Esophagus squamous epithelium (tissue), 5 donors: ENCODE results near the gene OR2AT4. TPM values are rescaled to one million over a fixed set of nuclear protein-coding genes. Genes with fewer than 3 reads are reported as not detected.
A peak's percentile ranks its signal among the peaks of the same experiment; 100 is the strongest.

Experiments
- DNase-seq: peaks from one replicate; lab custom pipeline; 2025; lab: John Stamatoyannopoulos, UW
- H3K27ac ChIP-seq, 4 donors: fragments of 200-600 bp; sonication (generic); one replicate each; pipeline ENCODE4 v1.5.1; 2016 to 2019; ENCODE audit warnings: mild to moderate bottlenecking in 1 of 4
- H3K27me3 ChIP-seq, 4 donors: fragments of 200-600 bp; sonication (generic); 1 replicate in 3 of 4; 2 replicates in 1 of 4; pipeline versions ENCODE4 v1.5.1 to v1.6.0; 2017 to 2021; ENCODE audit warnings: antibody characterized with exemption in 1 of 4
- H3K36me3 ChIP-seq, 3 donors: fragments of 200-600 bp; sonication (generic); one replicate each; pipeline ENCODE4 v1.5.1; 2016 to 2019
- H3K4me1 ChIP-seq, 3 donors: fragments of 200-600 bp; sonication (generic); one replicate each; pipeline ENCODE4 v1.5.1; 2017 to 2019
- H3K4me3 ChIP-seq, 4 donors: fragments of 200-600 bp; sonication (generic); 1 replicate in 3 of 4; 2 replicates in 1 of 4; pipeline ENCODE4 v1.5.1; 2016 to 2019; ENCODE audit warnings: mild to moderate bottlenecking in 2 of 4, moderate library complexity in 1 of 4
- H3K9me3 ChIP-seq, 3 donors: fragments of 200-600 bp; sonication (generic); one replicate each; pipeline ENCODE4 v1.5.1; 2016 to 2019
- CTCF ChIP-seq, 6 experiments: fragments of 450-650 bp in 4 of 6; fragments of 200-600 bp in 2 of 6; sonication (generic) in 2 of 6; IDR thresholded peaks; one replicate each; pipeline ENCODE4 v1.5.1; 2016 to 2019; ENCODE audit warnings: antibody characterized with exemption in 6 of 6, mild to moderate bottlenecking in 4 of 6, moderate library complexity in 4 of 6
- POLR2A ChIP-seq, 4 donors: fragments of 450-650 bp; IDR thresholded peaks; one replicate each; pipeline ENCODE4 v1.6.1; 2017; ENCODE audit warnings: antibody characterized with exemption in 4 of 4, mild to moderate bottlenecking in 4 of 4, moderate library complexity in 3 of 4
- WGBS, 2 donors: methylation state at CpG; one replicate each; pipeline ENCODE4 v1.1.5; 2018; 5-methylcytosine and 5-hydroxymethylcytosine counted together
- intact Hi-C: fragments of 100-400 bp; cut with DNase I; formaldehyde crosslinking; loops from one replicate; pipeline ENCODE4 v1.15.0; 2022
- total RNA-seq, 4 donors: library from RNA; depleted of rRNA; stranded (reverse); fragments of >200 nt; gene quantifications; one replicate each; pipeline ENCODE4 v1.1.0, GENCODE V29; 2016
- donor health status: DM: yes; HTN: yes; CAD: no.

The OR2AT4 gene
- total RNA-seq, 4 donors from 2014 or later = not detected

- 28 to 68% methylated on average over 4 of the region's 6 CpGs for WGBS, 2 donors
- no peak overlapping the region for H3K4me3 ChIP-seq
- H3K36me3 ChIP-seq = no peaks in the 10 kb centered on the region
- H3K9me3 ChIP-seq = no peaks in the 10 kb centered on the region
- no peak for TF ChIP-seq POLR2A (IDR thresholded peaks at IDR 0.05)
- no peak for TF ChIP-seq CTCF (IDR thresholded peaks at IDR 0.05)
- peaks cover 10 to 45% (median 15%) of the 10 kb centered on the region in 3 donors for H3K4me1 ChIP-seq
- DNase-seq = no peak
- H3K27me3 ChIP-seq = peaks cover 0 to 3% (median 0%) of the 10 kb centered on the region in 4 donors
- intact Hi-C loops = loop anchor here (5.0 kb wide), 1 partner anchor 104 kb away; no protein-coding TSS in a partner anchor
- H3K27ac ChIP-seq = peak overlapping the region in 1 of 4 donors; percentile 42
Measured at GRCh38 chr11:75143420-75143731, 46.7 kb upstream of the OR2AT4 start.

GRCh38 chr11:75142714-75143419 is 46.2 kb upstream of the OR2AT4 start:
- Histone ChIP-seq H3K9me3 (no peaks in the 10 kb centered on the region), H3K4me1 (peaks cover 9 to 40% (median 11%) of the 10 kb centered on the region in 3 donors), H3K4me3 (no peak overlapping the region), H3K27ac (peak overlapping the region in 2 of 4 donors; percentile 19 to 42), H3K27me3 (peaks cover 0 to 8% (median 0%) of the 10 kb centered on the region in 4 donors), H3K36me3 (no peaks in the 10 kb centered on the region)
- no peak for DNase-seq
- 48 to 64% methylated on average over 6 to 7 of the region's 10 CpGs for WGBS, 2 donors
- peak in 2 of 6 experiments; percentile 3 to 12 for TF ChIP-seq CTCF (IDR thresholded peaks at IDR 0.05)
- no peak for TF ChIP-seq POLR2A (IDR thresholded peaks at IDR 0.05)
- intact Hi-C loops = loop anchor here (5.0 kb wide), 1 partner anchor 104 kb away; no protein-coding TSS in a partner anchor

- intact Hi-C loops = loop anchor here (5.0 kb wide), 1 partner anchor 106 kb away; no protein-coding TSS in a partner anchor
- Histone ChIP-seq H3K4me1 (peaks cover 0 to 25% (median 4%) of the 10 kb centered on the region in 3 donors), H3K9me3 (no peaks in the 10 kb centered on the region), H3K27me3 (peaks cover 0 to 25% (median 0%) of the 10 kb centered on the region in 4 donors), H3K36me3 (no peaks in the 10 kb centered on the region), H3K4me3 (no peak overlapping the region), H3K27ac (no peak overlapping the region)
- TF ChIP-seq POLR2A (IDR thresholded peaks at IDR 0.05) = no peak
- TF ChIP-seq CTCF (IDR thresholded peaks at IDR 0.05) = no peak
- DNase-seq = no peak
- 43 to 53% methylated on average over 6 of the region's 6 CpGs for WGBS, 2 donors
Measured at GRCh38 chr11:75141166-75141565, 44.5 kb upstream of the OR2AT4 start.

- Histone ChIP-seq H3K4me1 (peaks cover 0 to 25% (median 4%) of the 10 kb centered on the region in 3 donors), H3K9me3 (no peaks in the 10 kb centered on the region), H3K36me3 (no peaks in the 10 kb centered on the region), H3K27ac (no peak overlapping the region), H3K27me3 (peaks cover 0 to 28% (median 0%) of the 10 kb centered on the region in 4 donors), H3K4me3 (no peak overlapping the region)
- TF ChIP-seq POLR2A (IDR thresholded peaks at IDR 0.05) (no peak), CTCF (IDR thresholded peaks at IDR 0.05) (peak; percentile 78 to 94 (median 82))
- intact Hi-C loops = loop anchor here (5.0 kb wide), 1 partner anchor 107 kb away; no protein-coding TSS in a partner anchor
- WGBS, 2 donors = 32 to 45% methylated on average over 10 to 19 of the region's 22 CpGs
- DNase-seq = no peak
Measured at GRCh38 chr11:75140269-75141138, 43.8 kb upstream of the OR2AT4 start.
